Mesendoderm (in vitro differentiated cells): Measurements from ENCODE around the gene PPM1D.

ENCODE experiments used
- DNase-seq: peaks from one replicate; pipeline ENCODE4 v3.0.0; 2013
- H2AK5ac ChIP-seq: 2 replicates; pipeline ENCODE4 v1.6.1; 2013; ENCODE audit warnings: low read length, inconsistent platforms
- H2BK120ac ChIP-seq: 2 replicates; pipeline ENCODE4 v1.6.1; 2013; ENCODE audit warnings: low read depth, mild to moderate bottlenecking, low read length, moderate library complexity, mixed read lengths
- H2BK15ac ChIP-seq: replicated peaks from 2 replicates; pipeline ENCODE4 v1.6.1; 2013; ENCODE audit warnings: low read depth, mild to moderate bottlenecking, moderate library complexity
- H2BK5ac ChIP-seq: 2 replicates; pipeline ENCODE4 v1.6.1; 2013; ENCODE audit warnings: low read length, inconsistent platforms
- H3K18ac ChIP-seq: 2 replicates; pipeline ENCODE4 v1.6.1; 2013; ENCODE audit warnings: mild to moderate bottlenecking, low read length, mixed read lengths
- H3K23ac ChIP-seq: one replicate; pipeline ENCODE4 v1.6.1; 2013; ENCODE audit warnings: low read length
- H3K27ac ChIP-seq: 2 replicates; pipeline ENCODE4 v1.5.1; 2013; ENCODE audit warnings: low read depth, mild to moderate bottlenecking, inconsistent platforms, low read length, moderate library complexity
- H3K27me3 ChIP-seq: 2 replicates; pipeline ENCODE4 v1.6.1; 2013; ENCODE audit warnings: low read length, control low read depth, mild to moderate bottlenecking, inconsistent platforms; ENCODE audit not compliant: insufficient read depth, poor library complexity
- H3K36me3 ChIP-seq: 2 replicates; pipeline ENCODE4 v1.6.1; 2013; ENCODE audit warnings: low read length, inconsistent platforms; ENCODE audit not compliant: control insufficient read depth, insufficient read depth
- H3K4ac ChIP-seq: one replicate; pipeline ENCODE4 v1.6.1; 2013; ENCODE audit warnings: low read depth, mild to moderate bottlenecking, low read length, moderate library complexity
- H3K4me1 ChIP-seq: 2 replicates; pipeline ENCODE4 v1.6.1; 2013; ENCODE audit warnings: low read depth, low read length, inconsistent platforms; ENCODE audit not compliant: control insufficient read depth
- H3K4me2 ChIP-seq: 2 replicates; pipeline ENCODE4 v1.6.1; 2013; ENCODE audit warnings: low read length
- H3K4me3 ChIP-seq: 2 replicates; pipeline ENCODE4 v1.5.1; 2013; ENCODE audit warnings: mild to moderate bottlenecking, low read length
- H3K56ac ChIP-seq: one replicate; pipeline ENCODE4 v1.6.1; 2013; ENCODE audit warnings: low read length
- H3K79me1 ChIP-seq: 2 replicates; pipeline ENCODE4 v1.6.1; 2013; ENCODE audit warnings: low read length, inconsistent platforms
- H3K79me2 ChIP-seq: 2 replicates; pipeline ENCODE4 v1.6.1; 2013; ENCODE audit warnings: mild to moderate bottlenecking, low read length; ENCODE audit not compliant: control insufficient read depth, insufficient read depth
- H3K9ac ChIP-seq: 2 replicates; pipeline ENCODE4 v1.6.1; 2013; ENCODE audit warnings: low read length, inconsistent platforms
- H4K5ac ChIP-seq: one replicate; pipeline ENCODE4 v1.6.1; 2013; ENCODE audit warnings: low read length
- H4K8ac ChIP-seq: one replicate; pipeline ENCODE4 v1.6.1; 2013; ENCODE audit warnings: low read depth, mild to moderate bottlenecking, control low read depth, low read length, moderate library complexity
- WGBS: extraction: QIAGEN DNeasy Blood & Tissue Kit; methylation state at CpG from one replicate; pipeline ENCODE4 v1.1.7; 2013; ENCODE audit warnings: low lambda C conversion rate, missing lambda C conversion rate; ENCODE audit not compliant: insufficient coverage; ENCODE audit errors: extremely low coverage; 5-methylcytosine and 5-hydroxymethylcytosine counted together

PPM1D gene

GRCh38 chr17:60676758-60677307 lies 76.8 kb downstream of the PPM1D start:
- H3K23ac ChIP-seq, result no peak overlapping the region
- H3K56ac ChIP-seq, result peak overlapping the region; percentile 30
- H3K36me3 ChIP-seq, result no peaks in the 10 kb centered on the region
- no peak overlapping the region for H3K27ac ChIP-seq
- H3K27me3 ChIP-seq, result no peaks in the 10 kb centered on the region
- no peaks in the 10 kb centered on the region for H3K79me2 ChIP-seq
- peaks cover 2% of the 10 kb centered on the region for H3K4me1 ChIP-seq
- no peak overlapping the region for H4K5ac ChIP-seq
- H3K18ac ChIP-seq, result no peak overlapping the region
- no CpG with 5 or more reads among the region's 17 CpGs for WGBS
- H3K4me2 ChIP-seq, result peak overlapping the region; percentile 68
- no peak overlapping the region for H2BK5ac ChIP-seq
- no peak overlapping the region for H2BK120ac ChIP-seq
- H3K4me3 ChIP-seq, result peak overlapping the region; percentile 52
- H2BK15ac ChIP-seq, result no peak overlapping the region
- H3K4ac ChIP-seq, result no peak overlapping the region
- no peak overlapping the region for H4K8ac ChIP-seq
- H3K79me1 ChIP-seq, result no peaks in the 10 kb centered on the region
- no peak overlapping the region for H2AK5ac ChIP-seq
- H3K9ac ChIP-seq, result peak overlapping the region; percentile 57
- DNase-seq, result no peak

GRCh38 chr17:60677308-60678117 lies 77.5 kb downstream of the PPM1D start, which contains the start of gene BCAS3:
TSS of gene BCAS3 (plus strand) at chr17:60677851.
- Histone ChIP-seq H3K23ac (no peak within 1 kb of the TSS), H4K5ac (no peak within 1 kb of the TSS), H3K4me2 (peak within 1 kb of the TSS; percentile 68), H3K79me2 (no peaks in the 10 kb centered on the region), H3K27ac (no peak within 1 kb of the TSS), H2BK5ac (no peak within 1 kb of the TSS), H2AK5ac (no peak within 1 kb of the TSS), H3K79me1 (no peaks in the 10 kb centered on the region), H3K9ac (peak within 1 kb of the TSS; percentile 64), H2BK120ac (no peak within 1 kb of the TSS), H3K4me3 (peak within 1 kb of the TSS; percentile 85), H4K8ac (no peak within 1 kb of the TSS), H3K18ac (no peak within 1 kb of the TSS), H3K4me1 (peaks cover 2% of the 10 kb centered on the region), H3K56ac (peak within 1 kb of the TSS; percentile 90), H3K4ac (no peak within 1 kb of the TSS), H3K36me3 (no peaks in the 10 kb centered on the region), H2BK15ac (no peak within 1 kb of the TSS), H3K27me3 (no peaks in the 10 kb centered on the region)
- WGBS, result no CpG with 5 or more reads among the region's 51 CpGs
- peak; percentile 100 for DNase-seq

- H2AK5ac ChIP-seq, result no peak overlapping the region
- no peaks in the 10 kb centered on the region for H3K79me2 ChIP-seq
- H2BK120ac ChIP-seq, result no peak overlapping the region
- no peak overlapping the region for H3K23ac ChIP-seq
- peak overlapping the region; percentile 59 for H3K4me2 ChIP-seq
- no CpG with 5 or more reads among the region's 6 CpGs for WGBS
- H2BK15ac ChIP-seq, result no peak overlapping the region
- H3K9ac ChIP-seq, result peak overlapping the region; percentile 64
- peak overlapping the region; percentile 90 for H3K56ac ChIP-seq
- no peak overlapping the region for H3K4ac ChIP-seq
- H4K8ac ChIP-seq, result no peak overlapping the region
- peaks cover 2% of the 10 kb centered on the region for H3K4me1 ChIP-seq
- H3K27ac ChIP-seq, result no peak overlapping the region
- no peak for DNase-seq
- no peak overlapping the region for H4K5ac ChIP-seq
- no peaks in the 10 kb centered on the region for H3K79me1 ChIP-seq
- H3K27me3 ChIP-seq, result no peaks in the 10 kb centered on the region
- H3K36me3 ChIP-seq, result no peaks in the 10 kb centered on the region
- H3K4me3 ChIP-seq, result peak overlapping the region; percentile 67
- no peak overlapping the region for H3K18ac ChIP-seq
- H2BK5ac ChIP-seq, result no peak overlapping the region
These were observed 78.1 kb downstream of the PPM1D start for GRCh38 chr17:60678118-60678444.

- Histone ChIP-seq H4K5ac (no peak overlapping the region), H3K9ac (no peak overlapping the region), H3K4me1 (peaks cover 2% of the 10 kb centered on the region), H3K27me3 (no peaks in the 10 kb centered on the region), H3K36me3 (no peaks in the 10 kb centered on the region), H2BK120ac (no peak overlapping the region), H3K56ac (no peak overlapping the region), H3K23ac (no peak overlapping the region), H3K4ac (no peak overlapping the region), H4K8ac (no peak overlapping the region), H2BK5ac (no peak overlapping the region), H3K79me1 (no peaks in the 10 kb centered on the region), H3K18ac (no peak overlapping the region), H3K79me2 (no peaks in the 10 kb centered on the region), H3K27ac (no peak overlapping the region), H2AK5ac (no peak overlapping the region), H3K4me3 (no peak overlapping the region), H3K4me2 (no peak overlapping the region), H2BK15ac (no peak overlapping the region)
- DNase-seq, result no peak
- WGBS, result no CpG with 5 or more reads among the region's 4 CpGs
These were observed 79.3 kb downstream of the PPM1D start for GRCh38 chr17:60679287-60679686.

GRCh38 chr17:60680754-60681153 lies 80.8 kb downstream of the PPM1D start:
- H3K36me3 ChIP-seq, result no peaks in the 10 kb centered on the region
- H3K27ac ChIP-seq, result no peak overlapping the region
- DNase-seq, result no peak
- H2AK5ac ChIP-seq, result no peak overlapping the region
- H2BK15ac ChIP-seq, result no peak overlapping the region
- no peak overlapping the region for H3K18ac ChIP-seq
- H3K9ac ChIP-seq, result no peak overlapping the region
- H4K8ac ChIP-seq, result no peak overlapping the region
- no peak overlapping the region for H3K4me2 ChIP-seq
- no peak overlapping the region for H3K4ac ChIP-seq
- H4K5ac ChIP-seq, result no peak overlapping the region
- H2BK5ac ChIP-seq, result no peak overlapping the region
- no peaks in the 10 kb centered on the region for H3K27me3 ChIP-seq
- no peak overlapping the region for H3K23ac ChIP-seq
- H3K79me1 ChIP-seq, result no peaks in the 10 kb centered on the region
- WGBS, result no CpG with 5 or more reads among the region's 6 CpGs
- no peaks in the 10 kb centered on the region for H3K79me2 ChIP-seq
- H3K4me1 ChIP-seq, result peaks cover 2% of the 10 kb centered on the region
- no peak overlapping the region for H2BK120ac ChIP-seq
- no peak overlapping the region for H3K4me3 ChIP-seq
- no peak overlapping the region for H3K56ac ChIP-seq
